Liver (tissue), 3 donors: ENCODE measurements around the gene AQP9.

Experiments used
- ATF3 ChIP-seq: IDR thresholded peaks from 2 replicates; pipeline ENCODE4 v1.6.1; 2016; ENCODE audit warnings: antibody characterized with exemption
- CTCF ChIP-seq: fragments of 150-350 bp; IDR thresholded peaks from 2 replicates; pipeline ENCODE4 v1.5.1; 2017; ENCODE audit warnings: improper control_type of control experiment, low read depth, low read length; ENCODE audit not compliant: missing input control
- EGR1 ChIP-seq, 2 donors: IDR thresholded peaks; 2 replicates each; pipeline ENCODE4 v1.6.1; 2016 to 2018; ENCODE audit warnings: antibody characterized with exemption in 2 of 2, low read depth in 2 of 2
- GABPA ChIP-seq, 2 donors: IDR thresholded peaks in 1 of 2; conservative IDR thresholded peaks in 1 of 2; 2 replicates each; pipeline ENCODE4 v1.6.1; 2016; ENCODE audit warnings: antibody characterized with exemption in 2 of 2, mild to moderate bottlenecking in 1 of 2, moderate library complexity in 1 of 2
- HNF4A ChIP-seq, 2 donors: conservative IDR thresholded peaks; 2 replicates each; pipeline ENCODE4 v1.6.1; 2016; ENCODE audit warnings: antibody characterized with exemption in 2 of 2, mild to moderate bottlenecking in 2 of 2
- MAX ChIP-seq: IDR thresholded peaks from 2 replicates; pipeline ENCODE4 v1.6.1; 2016; ENCODE audit warnings: antibody characterized with exemption
- RAD21 ChIP-seq, 2 donors: IDR thresholded peaks; 2 replicates each; pipeline ENCODE4 v1.6.1; 2016; ENCODE audit warnings: antibody characterized with exemption in 2 of 2, mild to moderate bottlenecking in 2 of 2
- REST ChIP-seq: IDR thresholded peaks from 2 replicates; pipeline ENCODE4 v1.6.1; 2016; ENCODE audit warnings: antibody characterized with exemption, mild to moderate bottlenecking
- SP1 ChIP-seq: IDR thresholded peaks from 2 replicates; pipeline ENCODE4 v1.6.1; 2018; ENCODE audit warnings: antibody characterized with exemption, mild to moderate bottlenecking
- TAF1 ChIP-seq: conservative IDR thresholded peaks from 2 replicates; pipeline ENCODE4 v1.6.1; 2016; ENCODE audit warnings: antibody characterized with exemption, mild to moderate bottlenecking
- YY1 ChIP-seq: IDR thresholded peaks from 2 replicates; pipeline ENCODE4 v1.6.1; 2016; ENCODE audit warnings: antibody characterized with exemption, mild to moderate bottlenecking
- ZBTB33 ChIP-seq: IDR thresholded peaks from 2 replicates; pipeline ENCODE4 v1.6.1; 2016; ENCODE audit warnings: antibody characterized with exemption
- donor health status: healthy.
- donor health status: healthy.

GRCh38 chr15:58136731-58137130, 1.4 kb upstream of the AQP9 start:
- TF ChIP-seq YY1, result no peak
- no peak for TF ChIP-seq CTCF
- no peak for TF ChIP-seq SP1
- no peak for TF ChIP-seq ZBTB33
- no peak for TF ChIP-seq TAF1
- no peak for TF ChIP-seq GABPA (IDR thresholded peaks at IDR 0.05 in 1 of 2, conservative IDR thresholded peaks at IDR 0.05 in 1 of 2)
- no peak for TF ChIP-seq RAD21 (IDR thresholded peaks at IDR 0.05)
- no peak for TF ChIP-seq REST
- TF ChIP-seq ATF3, result no peak
- TF ChIP-seq EGR1 (IDR thresholded peaks at IDR 0.05; ENCODE audit: low read depth in 2 of 2), result no peak
- no peak for TF ChIP-seq HNF4A (conservative IDR thresholded peaks at IDR 0.05)
- TF ChIP-seq MAX, result no peak
